Stimulated activated naive B cell treated with anti-CD40 and anti-IgM and Interleukin-4, amounts not matched to agents 10 μg/mL and 1 μg/mL and 100 μg/mL, for 72 hours (primary cell): ENCODE measurements around the gene REPIN1.
A peak's percentile ranks its signal among the peaks of the same experiment; 100 is the strongest.
"Not testable (repeated sequence)": the region's sequence is repeated elsewhere in the genome, so short reads cannot be mapped to it uniquely, and the experiment has no call there.

Source experiments
- ATAC-seq, 2 donors: fragments of 150-1000 bp; cut with Tn5 transposase; replicated peaks; 2 replicates each; pipeline ENCODE4 v1.10.0; 2021; ENCODE audit warnings: moderate library complexity in 1 of 2
- DNase-seq: peaks from one replicate; pipeline ENCODE4 v3.0.0; 2021
- H3K27ac Mint-ChIP-seq: one replicate; pipeline ENCODE4 v1.8.0; 2022; ENCODE audit warnings: mild to moderate bottlenecking, mixed read lengths
- H3K27me3 Mint-ChIP-seq, 2 donors: one replicate each; pipeline ENCODE4 v1.8.0; 2022; ENCODE audit warnings: mixed read lengths in 2 of 2
- H3K36me3 Mint-ChIP-seq, 2 donors: one replicate each; pipeline ENCODE4 v1.8.0; 2022; ENCODE audit warnings: mixed read lengths in 2 of 2, mild to moderate bottlenecking in 1 of 2
- H3K4me1 Mint-ChIP-seq, 2 donors: one replicate each; pipeline ENCODE4 v1.8.0; 2022; ENCODE audit warnings: mixed read lengths in 2 of 2, mild to moderate bottlenecking in 1 of 2
- H3K4me3 Mint-ChIP-seq, 2 donors: one replicate each; pipeline ENCODE4 v1.8.0; 2022; ENCODE audit warnings: mild to moderate bottlenecking in 2 of 2, mixed read lengths in 2 of 2, moderate library complexity in 1 of 2
- H3K9me3 Mint-ChIP-seq, 2 donors: one replicate each; pipeline ENCODE4 v1.8.0; 2022; ENCODE audit warnings: mixed read lengths in 2 of 2, mild to moderate bottlenecking in 1 of 2

The REPIN1 gene

GRCh38 chr7:150379441-150380379 lies 11.1 kb downstream of the REPIN1 start:
- ATAC-seq (peak; percentile 10 to 12), DNase-seq (no peak)
- Mint-ChIP-seq H3K4me1 (peaks cover 66 to 90% of the 10 kb centered on the region in 2 donors), H3K9me3 (no peaks in the 10 kb centered on the region), H3K27me3 (no peaks in the 10 kb centered on the region), H3K36me3 (peaks cover 19 to 33% of the 10 kb centered on the region in 2 donors), H3K4me3 (peak overlapping the region; percentile 93), H3K27ac (peak overlapping the region; percentile 95)

GRCh38 chr7:150380463-150380862 lies 11.8 kb downstream of the REPIN1 start:
- H3K9me3 Mint-ChIP-seq: no peaks in the 10 kb centered on the region
- H3K36me3 Mint-ChIP-seq: peaks cover 13 to 27% of the 10 kb centered on the region in 2 donors
- peaks cover 63 to 85% of the 10 kb centered on the region in 2 donors for H3K4me1 Mint-ChIP-seq
- peak overlapping the region; percentile 93 for H3K4me3 Mint-ChIP-seq
- ATAC-seq: peak; percentile 29 to 39
- peak overlapping the region; percentile 95 for H3K27ac Mint-ChIP-seq
- H3K27me3 Mint-ChIP-seq: no peaks in the 10 kb centered on the region
- peak; percentile 56 for DNase-seq

DNA sequence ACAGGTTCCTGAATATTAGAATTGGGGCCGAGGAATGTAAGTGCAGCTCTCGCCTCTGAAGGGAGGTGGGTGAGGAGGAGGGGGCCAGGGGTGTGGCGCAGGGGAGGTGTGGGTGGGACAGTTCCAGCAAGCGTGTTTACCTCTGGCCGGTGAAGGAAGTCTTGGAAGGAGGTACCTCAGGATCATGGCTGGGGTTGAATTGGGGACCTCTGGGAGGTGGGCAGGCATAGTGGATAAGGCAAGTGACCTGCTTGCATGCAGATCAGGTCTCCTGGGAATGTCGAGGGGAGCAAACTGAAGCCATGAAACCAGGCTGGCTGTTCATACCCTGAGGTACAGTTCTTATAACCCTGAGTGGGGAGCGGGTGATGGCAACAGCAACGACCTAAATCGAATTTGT lies 12.5 kb downstream of the REPIN1 start:
- Mint-ChIP-seq H3K4me3 (peak overlapping the region; percentile 93), H3K36me3 (peaks cover 12 to 22% of the 10 kb centered on the region in 2 donors), H3K27ac (peak overlapping the region; percentile 95)

GRCh38 chr7:150381785-150382122 lies 13.1 kb downstream of the REPIN1 start:
- H3K9me3 Mint-ChIP-seq: no peaks in the 10 kb centered on the region
- no peak for ATAC-seq
- no peak for DNase-seq
- H3K27me3 Mint-ChIP-seq: no peaks in the 10 kb centered on the region
- H3K4me3 Mint-ChIP-seq: peak overlapping the region in 1 of 2 donors; percentile 22
- H3K36me3 Mint-ChIP-seq: peaks cover 15 to 23% of the 10 kb centered on the region in 2 donors
- peaks cover 52 to 83% of the 10 kb centered on the region in 2 donors for H3K4me1 Mint-ChIP-seq
- H3K27ac Mint-ChIP-seq: peak overlapping the region; percentile 91

More for the DNA sequence above, 12.5 kb downstream of the REPIN1 start:
- Mint-ChIP-seq H3K4me1 (peaks cover 58 to 84% of the 10 kb centered on the region in 2 donors), H3K27me3 (no peaks in the 10 kb centered on the region), H3K9me3 (no peaks in the 10 kb centered on the region)
- DNase-seq (no peak), ATAC-seq (no peak)

DNA sequence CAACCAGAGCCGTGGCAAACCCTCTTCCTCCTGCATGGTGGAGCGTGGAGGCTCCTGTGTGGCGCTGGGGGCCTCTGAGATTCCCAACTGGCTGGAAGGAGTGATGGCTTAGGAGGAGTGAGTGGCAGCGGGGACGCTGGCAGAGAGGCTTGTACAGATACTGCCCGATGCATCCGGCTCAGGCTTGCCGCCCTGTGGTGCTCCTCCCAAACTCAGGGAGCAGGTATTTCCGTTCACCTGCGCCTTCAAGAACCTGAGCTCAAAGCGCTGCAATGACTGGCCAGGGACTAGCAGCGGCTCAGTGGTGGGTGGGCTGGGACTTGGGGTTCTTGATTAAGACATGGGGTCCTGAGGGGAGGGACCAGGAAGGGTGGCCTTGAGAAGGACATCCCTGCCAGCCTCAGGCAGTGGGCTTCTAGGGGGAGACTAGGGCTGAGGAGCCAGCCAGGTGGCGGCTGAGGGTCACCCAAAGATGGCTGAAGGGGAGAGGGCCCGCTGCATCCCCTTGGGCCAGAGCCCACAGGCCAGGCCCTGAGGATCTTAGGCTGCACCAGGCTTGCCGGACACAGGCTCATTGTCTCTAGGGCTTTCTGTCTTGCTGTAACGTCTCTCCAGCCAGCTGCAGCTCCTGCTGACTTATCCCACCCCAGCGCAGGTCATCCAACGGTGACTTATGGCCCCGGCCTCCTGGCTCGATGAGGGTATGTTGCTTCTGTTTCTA lies 13.7 kb downstream of the REPIN1 start:
- peaks cover 19 to 25% of the 10 kb centered on the region in 2 donors for H3K36me3 Mint-ChIP-seq
- no peak for ATAC-seq
- peak overlapping the region; percentile 6 to 7 for H3K4me3 Mint-ChIP-seq
- no peaks in the 10 kb centered on the region for H3K27me3 Mint-ChIP-seq
- H3K4me1 Mint-ChIP-seq: peaks cover 49 to 81% of the 10 kb centered on the region in 2 donors
- H3K27ac Mint-ChIP-seq: peak overlapping the region; percentile 91
- no peak for DNase-seq
- H3K9me3 Mint-ChIP-seq: no peaks in the 10 kb centered on the region

GRCh38 chr7:150382844-150383225 lies 14.2 kb downstream of the REPIN1 start:
- H3K27ac Mint-ChIP-seq: peak overlapping the region; percentile 62
- H3K4me1 Mint-ChIP-seq: peaks cover 44 to 76% of the 10 kb centered on the region in 2 donors
- H3K4me3 Mint-ChIP-seq: peak overlapping the region; percentile 6 to 7
- no peaks in the 10 kb centered on the region for H3K27me3 Mint-ChIP-seq
- peaks cover 19 to 25% of the 10 kb centered on the region in 2 donors for H3K36me3 Mint-ChIP-seq
- DNase-seq (no peak), ATAC-seq (no peak)
- no peaks in the 10 kb centered on the region for H3K9me3 Mint-ChIP-seq

DNA sequence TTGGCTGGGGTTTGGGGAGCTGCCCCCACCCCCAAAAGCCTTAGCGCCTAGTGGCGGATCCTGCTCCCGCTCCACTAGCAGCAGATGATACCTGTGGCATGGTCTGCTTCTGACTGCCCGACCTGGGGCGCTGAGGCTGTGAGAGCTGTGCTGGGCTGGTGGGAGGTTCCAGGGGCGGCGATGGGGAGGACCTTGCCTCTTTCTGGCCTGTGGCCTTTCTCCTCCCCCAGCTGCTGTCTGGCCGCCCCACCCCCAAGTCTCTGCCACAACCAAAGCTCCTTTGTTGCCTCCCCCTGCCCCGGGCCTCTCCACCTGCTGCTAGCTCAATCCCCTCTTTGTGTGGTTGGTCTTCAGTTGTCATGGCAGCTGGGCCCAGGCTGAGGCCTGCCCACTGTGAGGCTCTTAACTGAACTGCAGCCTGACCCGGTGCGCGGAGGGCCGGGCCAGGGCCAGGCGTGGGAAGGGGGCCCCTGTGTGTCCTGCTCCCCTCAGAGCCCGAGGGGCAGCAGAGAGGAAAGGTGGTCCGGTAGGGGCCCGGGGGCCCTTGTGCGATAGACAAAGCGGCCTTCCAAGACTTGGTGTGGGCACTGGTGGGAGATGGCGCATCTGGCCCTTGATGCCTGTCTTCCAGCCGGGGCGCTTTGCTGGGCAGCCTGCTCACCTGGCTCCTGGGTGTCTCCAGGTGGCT lies 15.2 kb downstream of the REPIN1 start:
- Mint-ChIP-seq H3K27me3 (no peaks in the 10 kb centered on the region), H3K27ac (peak overlapping the region; percentile 34), H3K36me3 (peaks cover 19 to 29% of the 10 kb centered on the region in 2 donors), H3K9me3 (no peaks in the 10 kb centered on the region), H3K4me3 (no peak overlapping the region), H3K4me1 (peaks cover 41 to 75% of the 10 kb centered on the region in 2 donors)
- DNase-seq (no peak), ATAC-seq (no peak)

DNA sequence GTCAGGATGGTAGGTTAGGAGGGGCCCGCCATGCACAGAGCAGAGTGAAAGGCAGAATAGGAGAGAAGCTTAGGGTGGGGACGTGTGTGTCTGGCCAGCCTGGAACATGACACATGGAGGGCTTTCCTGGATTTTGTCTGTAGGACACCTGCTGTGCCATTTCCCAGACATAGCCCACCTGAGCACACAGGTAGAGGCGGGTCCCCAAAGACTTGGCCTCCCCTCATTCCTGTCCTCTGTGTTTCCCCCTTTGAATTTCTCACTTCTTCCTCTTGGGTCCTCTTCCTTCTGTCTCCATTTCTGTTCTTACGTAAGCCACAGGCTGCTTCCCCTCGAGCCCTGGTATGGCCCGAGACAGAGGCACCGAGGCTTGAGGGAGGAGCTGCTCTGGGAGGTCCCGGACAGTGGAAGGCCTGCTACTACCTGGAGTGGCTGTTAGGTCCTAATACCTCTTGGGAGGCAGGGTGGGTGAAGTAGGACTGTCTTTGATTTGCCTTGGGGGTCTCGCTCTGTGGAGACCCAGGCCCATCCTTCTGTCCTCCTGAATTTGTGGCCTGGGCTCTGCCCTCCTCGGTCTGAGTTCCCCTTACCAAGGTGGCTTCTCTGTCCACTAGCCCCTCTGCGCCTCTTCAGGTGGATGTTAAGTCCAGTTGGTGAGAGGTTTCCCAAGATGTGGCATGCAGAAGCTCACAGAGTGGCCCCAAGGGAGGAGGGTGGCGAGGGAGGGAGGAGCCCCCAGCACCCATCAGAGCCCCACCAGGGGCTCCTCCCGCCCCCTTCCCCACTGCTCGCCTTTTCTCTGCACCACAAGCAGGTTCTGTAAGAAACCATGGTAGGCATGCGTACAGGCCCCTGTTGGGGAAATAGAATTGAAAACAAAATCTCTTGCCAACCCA lies 16.0 kb downstream of the REPIN1 start:
- Mint-ChIP-seq H3K9me3 (no peaks in the 10 kb centered on the region), H3K27me3 (no peaks in the 10 kb centered on the region), H3K27ac (no peak overlapping the region), H3K36me3 (peaks cover 21 to 30% of the 10 kb centered on the region in 2 donors), H3K4me1 (peaks cover 46 to 81% of the 10 kb centered on the region in 2 donors), H3K4me3 (no peak overlapping the region)
- ATAC-seq (no peak), DNase-seq (no peak)

GRCh38 chr7:150385302-150385723 lies 16.7 kb downstream of the REPIN1 start:
- Mint-ChIP-seq H3K4me1 (peaks cover 39 to 81% of the 10 kb centered on the region in 2 donors), H3K9me3 (no peaks in the 10 kb centered on the region), H3K36me3 (peaks cover 24 to 28% of the 10 kb centered on the region in 2 donors), H3K27ac (no peak overlapping the region), H3K4me3 (no peak overlapping the region), H3K27me3 (no peaks in the 10 kb centered on the region)
- ATAC-seq (no peak), DNase-seq (no peak)

DNA sequence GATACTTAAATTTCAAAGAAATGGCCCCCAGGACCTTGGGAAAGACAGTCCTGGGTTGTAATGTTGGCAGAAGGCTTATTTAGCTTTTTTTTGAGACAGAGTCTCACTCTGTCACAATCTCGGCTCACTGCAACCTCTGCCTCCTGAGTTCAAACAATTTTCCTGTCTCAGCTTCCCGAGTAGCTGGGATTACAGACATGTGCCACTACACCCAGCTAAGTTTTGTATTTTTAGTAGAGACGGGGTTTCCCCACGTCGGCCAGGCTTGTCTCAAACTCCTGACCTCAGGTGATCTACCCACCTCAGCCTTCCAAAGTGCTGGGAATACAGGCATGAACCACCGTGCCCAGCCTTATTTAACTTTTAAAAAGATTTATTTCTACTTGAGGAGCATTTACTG lies 17.3 kb downstream of the REPIN1 start:
- not testable (repeated sequence) for H3K27ac Mint-ChIP-seq, H3K4me3 Mint-ChIP-seq, H3K9me3 Mint-ChIP-seq, ATAC-seq, H3K27me3 Mint-ChIP-seq, DNase-seq
- Mint-ChIP-seq H3K4me1 (peaks cover 34 to 75% of the 10 kb centered on the region in 2 donors), H3K36me3 (peaks cover 27 to 30% of the 10 kb centered on the region in 2 donors)

DNA sequence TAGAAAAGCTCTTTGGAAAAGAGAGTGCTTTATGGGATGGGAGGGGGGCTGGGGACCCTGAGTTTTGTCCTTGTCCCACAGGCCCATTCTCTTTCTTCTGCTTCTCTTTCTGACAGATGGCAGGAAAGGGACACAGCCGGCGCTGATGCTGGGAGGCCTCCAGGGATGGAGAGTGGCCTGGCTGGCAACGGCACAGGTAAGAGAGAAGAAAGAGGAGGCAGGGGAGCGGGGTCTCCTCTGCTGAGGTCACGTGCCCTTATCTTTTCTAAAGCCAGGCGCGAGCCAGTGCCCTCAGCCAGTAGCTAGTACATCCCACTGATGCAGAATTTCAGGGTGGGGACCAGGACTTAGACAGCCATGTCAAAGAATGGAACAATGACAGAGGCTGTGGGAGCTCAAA lies 19.7 kb downstream of the REPIN1 start:
- no peak overlapping the region for H3K27ac Mint-ChIP-seq
- H3K4me3 Mint-ChIP-seq: no peak overlapping the region
- no peak for ATAC-seq
- H3K27me3 Mint-ChIP-seq: no peaks in the 10 kb centered on the region
- no peak for DNase-seq
- H3K9me3 Mint-ChIP-seq: no peaks in the 10 kb centered on the region
- H3K4me1 Mint-ChIP-seq: peaks cover 14 to 58% of the 10 kb centered on the region in 2 donors
- peaks cover 28 to 29% of the 10 kb centered on the region in 2 donors for H3K36me3 Mint-ChIP-seq

DNA sequence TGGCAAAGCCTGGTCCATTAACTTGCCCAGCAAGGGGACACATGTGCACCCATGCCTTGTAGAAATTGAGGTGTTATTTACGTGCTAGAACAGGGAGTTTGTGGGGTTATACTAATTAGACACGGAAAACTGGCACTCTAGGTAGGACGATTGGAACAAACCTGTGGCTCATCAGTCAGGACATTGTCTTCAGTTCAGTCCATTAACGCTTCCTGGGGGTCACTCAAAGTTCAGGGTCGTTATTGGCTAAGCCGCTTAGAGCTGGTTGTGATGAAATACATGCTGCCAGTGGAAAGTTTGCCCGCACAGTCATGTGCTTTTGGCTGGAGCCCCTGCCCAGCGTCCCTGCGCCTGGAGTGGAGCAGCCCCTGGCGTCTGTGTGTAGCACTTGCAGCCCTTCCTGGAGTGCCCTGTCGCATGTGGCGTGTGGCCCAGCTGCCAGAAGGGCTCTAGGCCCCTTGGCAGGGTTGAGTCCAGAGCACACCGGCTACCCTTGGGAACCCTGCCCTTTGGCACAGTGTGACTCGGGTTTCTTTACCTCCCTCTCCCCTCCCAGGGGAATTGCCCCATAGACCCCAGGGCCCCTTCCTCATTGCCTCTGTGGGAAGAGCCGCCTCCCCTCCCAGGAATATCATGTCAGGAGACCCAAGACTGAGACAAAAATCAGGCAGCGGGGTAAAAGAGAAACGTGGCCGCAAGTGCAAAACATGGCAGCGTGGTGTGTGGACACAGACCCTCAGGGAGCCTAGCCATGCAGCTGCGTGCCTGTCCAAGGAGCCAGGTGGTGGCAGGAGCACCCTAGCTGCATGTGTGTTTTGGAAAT lies 20.3 kb downstream of the REPIN1 start:
- Mint-ChIP-seq H3K4me1 (peaks cover 11 to 52% of the 10 kb centered on the region in 2 donors), H3K27me3 (no peaks in the 10 kb centered on the region), H3K4me3 (peak overlapping the region in 1 of 2 donors; percentile 14), H3K27ac (no peak overlapping the region), H3K36me3 (peaks cover 27 to 28% of the 10 kb centered on the region in 2 donors), H3K9me3 (no peaks in the 10 kb centered on the region)
- ATAC-seq (peak; percentile 41 to 60), DNase-seq (no peak)

GRCh38 chr7:150389532-150389816 lies 20.9 kb downstream of the REPIN1 start:
- Mint-ChIP-seq H3K9me3 (no peaks in the 10 kb centered on the region), H3K4me3 (no peak overlapping the region), H3K27me3 (no peaks in the 10 kb centered on the region), H3K27ac (peak overlapping the region; percentile 84), H3K36me3 (peaks cover 27 to 28% of the 10 kb centered on the region in 2 donors), H3K4me1 (peaks cover 8 to 47% of the 10 kb centered on the region in 2 donors)
- peak; percentile 87 to 92 for ATAC-seq
- no peak for DNase-seq
